ENCODE data around the gene CORT.
"Not testable (repeated sequence)": the region's sequence is repeated elsewhere in the genome, so short reads cannot be mapped to it uniquely, and the experiment has no call there.

- not testable (repeated sequence) for TF ChIP-seq IRF2 (CRISPR knock-in tag; IDR thresholded peaks at IDR 0.05; ENCODE audit: borderline replicate concordance, low read depth); TEAD4 (CRISPR knock-in tag; IDR thresholded peaks at IDR 0.05); CTCF (IDR thresholded peaks at IDR 0.05); MLX (CRISPR knock-in tag; IDR thresholded peaks at IDR 0.05); ATF2 (CRISPR knock-in tag; IDR thresholded peaks at IDR 0.05; ENCODE audit: borderline replicate concordance, low read depth); OVOL2 (CRISPR knock-in tag; IDR thresholded peaks at IDR 0.05; ENCODE audit: borderline replicate concordance); ZNF423 (CRISPR knock-in tag; IDR thresholded peaks at IDR 0.05)
These were observed 31.1 kb upstream of the CORT start for GRCh38 chr1:10418741-10419140.

Measured in WTC11 (cell line).